Gastrocnemius medialis (tissue), 4 donors: Measurements from ENCODE around the gene SPPL2A.

ENCODE experiments used
- CTCF ChIP-seq, 5 experiments: fragments of 450-650 bp in 3 of 5; fragments of 200-600 bp in 2 of 5; sonication (generic) in 2 of 5; IDR thresholded peaks in 4 of 5; conservative IDR thresholded peaks in 1 of 5; 1 replicate in 4 of 5; 2 replicates in 1 of 5; pipeline ENCODE4 v1.5.1; 2016 to 2019; ENCODE audit warnings: antibody characterized with exemption in 5 of 5, mild to moderate bottlenecking in 3 of 5, moderate library complexity in 3 of 5
- POLR2A ChIP-seq, 2 donors: fragments of 450-650 bp; IDR thresholded peaks; one replicate each; pipeline ENCODE4 v1.6.1; 2017; ENCODE audit warnings: antibody characterized with exemption in 2 of 2, mild to moderate bottlenecking in 2 of 2, moderate library complexity in 2 of 2

GRCh38 chr15:50718700-50719125 lies 46.8 kb downstream of the SPPL2A start:
- no peak for TF ChIP-seq POLR2A (IDR thresholded peaks at IDR 0.05)
- no peak for TF ChIP-seq CTCF (IDR thresholded peaks at IDR 0.05 in 4 of 5, conservative IDR thresholded peaks at IDR 0.05 in 1 of 5)
